ENCODE data around the gene KIF6. TPM values are rescaled to one million over a fixed set of nuclear protein-coding genes. Genes with fewer than 3 reads are reported as not detected.

Gene KIF6
- total RNA-seq, 4 donors from 2014 or later, result 0.26 to 1.8 (median 1.6) TPM; not detected in 1

GRCh38 chr6:39670519-39670918 lies 54.7 kb downstream of the KIF6 start:
- Histone ChIP-seq H3K27ac (no peak overlapping the region), H3K4me1 (no peaks in the 10 kb centered on the region), H3K27me3 (no peaks in the 10 kb centered on the region), H3K36me3 (no peaks in the 10 kb centered on the region), H3K4me3 (no peak overlapping the region), H3K9me3 (no peaks in the 10 kb centered on the region)
- no peak for DNase-seq
- intact Hi-C loops (cut with DNase I; ENCODE audit: low total_unique reads), result no loop called here
- TF ChIP-seq CTCF (IDR thresholded peaks at IDR 0.05) (no peak), POLR2A (IDR thresholded peaks at IDR 0.05) (no peak)

GRCh38 chr6:39669973-39670342 lies 55.2 kb downstream of the KIF6 start:
- DNase-seq, result no peak
- H3K27ac ChIP-seq, result no peak overlapping the region
- no peaks in the 10 kb centered on the region for H3K9me3 ChIP-seq
- no peak overlapping the region for H3K4me3 ChIP-seq
- intact Hi-C loops (cut with DNase I; ENCODE audit: low total_unique reads), result no loop called here
- TF ChIP-seq POLR2A (IDR thresholded peaks at IDR 0.05), result no peak
- no peak for TF ChIP-seq CTCF (IDR thresholded peaks at IDR 0.05)
- H3K4me1 ChIP-seq, result no peaks in the 10 kb centered on the region
- no peaks in the 10 kb centered on the region for H3K36me3 ChIP-seq
- no peaks in the 10 kb centered on the region for H3K27me3 ChIP-seq

- Histone ChIP-seq H3K27me3 (no peaks in the 10 kb centered on the region), H3K27ac (no peak overlapping the region), H3K4me3 (no peak overlapping the region), H3K36me3 (no peaks in the 10 kb centered on the region), H3K9me3 (no peaks in the 10 kb centered on the region), H3K4me1 (no peaks in the 10 kb centered on the region)
- intact Hi-C loops (cut with DNase I; ENCODE audit: low total_unique reads), result no loop called here
- TF ChIP-seq POLR2A (IDR thresholded peaks at IDR 0.05), result no peak
- no peak for TF ChIP-seq CTCF (IDR thresholded peaks at IDR 0.05)
- no peak for DNase-seq
Measured at GRCh38 chr6:39669207-39669972, 55.8 kb downstream of the KIF6 start.

DNA sequence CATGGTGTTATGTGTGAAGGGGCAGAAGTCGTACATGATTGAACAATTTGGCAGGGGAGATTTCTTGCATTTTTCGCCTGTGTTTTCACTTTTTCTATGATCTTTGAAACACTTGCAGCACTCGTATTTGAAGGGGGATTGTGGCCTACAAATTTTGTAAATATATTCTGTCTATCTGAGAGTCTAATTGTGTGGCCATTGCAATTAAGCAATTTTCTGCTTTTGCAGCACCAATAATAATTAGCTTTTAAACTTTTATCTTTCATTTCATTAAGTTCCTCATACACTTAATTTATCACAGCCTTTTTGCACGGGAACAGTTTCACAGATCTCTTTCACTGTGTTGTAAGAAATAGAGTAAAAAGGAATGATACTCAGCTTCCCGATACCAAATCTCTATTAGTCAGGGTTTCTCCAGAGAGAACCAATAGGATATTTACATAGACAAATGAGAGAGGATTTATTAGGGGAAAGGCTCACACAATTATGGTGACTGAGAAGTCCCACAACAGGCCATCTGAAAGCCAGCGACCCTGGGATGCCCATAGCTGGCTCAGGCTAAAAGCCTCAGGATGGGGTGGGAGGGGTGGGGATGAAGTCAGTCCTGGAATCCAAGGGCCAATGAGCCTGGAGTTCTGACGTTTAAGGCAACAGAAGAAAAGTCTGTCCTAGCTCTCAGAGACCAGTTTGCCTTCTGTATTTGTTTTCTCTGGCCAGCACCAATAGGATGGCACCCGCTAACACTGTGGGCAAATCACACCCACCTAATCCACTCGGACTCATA lies 58.3 kb downstream of the KIF6 start:
- TF ChIP-seq POLR2A (IDR thresholded peaks at IDR 0.05) (no peak), CTCF (IDR thresholded peaks at IDR 0.05) (no peak)
- no peak for DNase-seq
- H3K36me3 ChIP-seq, result no peaks in the 10 kb centered on the region
- H3K4me1 ChIP-seq, result no peaks in the 10 kb centered on the region
- H3K27me3 ChIP-seq, result no peaks in the 10 kb centered on the region
- intact Hi-C loops (cut with DNase I; ENCODE audit: low total_unique reads), result no loop called here
- no peak overlapping the region for H3K27ac ChIP-seq
- no peak overlapping the region for H3K4me3 ChIP-seq
- no peaks in the 10 kb centered on the region for H3K9me3 ChIP-seq

- Histone ChIP-seq H3K27ac (no peak overlapping the region), H3K4me1 (no peaks in the 10 kb centered on the region), H3K27me3 (no peaks in the 10 kb centered on the region), H3K9me3 (no peaks in the 10 kb centered on the region), H3K4me3 (no peak overlapping the region), H3K36me3 (no peaks in the 10 kb centered on the region)
- intact Hi-C loops (cut with DNase I; ENCODE audit: low total_unique reads), result no loop called here
- no peak for TF ChIP-seq POLR2A (IDR thresholded peaks at IDR 0.05)
- no peak for TF ChIP-seq CTCF (IDR thresholded peaks at IDR 0.05)
- no peak for DNase-seq
Measured at GRCh38 chr6:39665861-39666260, 59.3 kb downstream of the KIF6 start.

Data from uterus (tissue), 4 donors.